Hematopoietic multipotent progenitor cell treated with erythropoietin and hydrocortisone succinate and interleukin-3 and kit ligand, for 6 days (in vitro differentiated cells): ENCODE results near the gene CCDC85B.

Experiments used
- DNase-seq: peaks from one replicate; pipeline ENCODE4 v3.0.0-alpha.2; 2015

The CCDC85B gene

GRCh38 chr11:65869643-65870306 is 20.7 kb upstream of the CCDC85B start:
- no peak for DNase-seq

DNA sequence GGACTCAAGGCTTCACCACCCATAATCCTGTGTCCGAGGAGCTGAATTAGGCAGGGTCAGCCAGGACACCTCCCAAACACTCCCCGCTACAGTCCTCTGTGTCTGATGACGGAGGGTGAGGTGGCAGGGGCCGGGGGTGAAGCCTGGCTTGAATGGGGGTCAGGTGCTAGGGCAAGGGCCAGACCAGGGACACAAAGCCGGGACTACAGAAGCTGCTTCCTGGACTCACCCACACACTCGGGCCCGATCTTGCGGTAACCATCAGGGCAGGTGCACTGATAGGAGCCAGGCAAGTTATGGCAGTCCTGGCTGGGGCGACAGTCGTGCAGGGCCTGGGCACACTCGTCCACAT is 20.2 kb upstream of the CCDC85B start:
- no peak for DNase-seq

DNA sequence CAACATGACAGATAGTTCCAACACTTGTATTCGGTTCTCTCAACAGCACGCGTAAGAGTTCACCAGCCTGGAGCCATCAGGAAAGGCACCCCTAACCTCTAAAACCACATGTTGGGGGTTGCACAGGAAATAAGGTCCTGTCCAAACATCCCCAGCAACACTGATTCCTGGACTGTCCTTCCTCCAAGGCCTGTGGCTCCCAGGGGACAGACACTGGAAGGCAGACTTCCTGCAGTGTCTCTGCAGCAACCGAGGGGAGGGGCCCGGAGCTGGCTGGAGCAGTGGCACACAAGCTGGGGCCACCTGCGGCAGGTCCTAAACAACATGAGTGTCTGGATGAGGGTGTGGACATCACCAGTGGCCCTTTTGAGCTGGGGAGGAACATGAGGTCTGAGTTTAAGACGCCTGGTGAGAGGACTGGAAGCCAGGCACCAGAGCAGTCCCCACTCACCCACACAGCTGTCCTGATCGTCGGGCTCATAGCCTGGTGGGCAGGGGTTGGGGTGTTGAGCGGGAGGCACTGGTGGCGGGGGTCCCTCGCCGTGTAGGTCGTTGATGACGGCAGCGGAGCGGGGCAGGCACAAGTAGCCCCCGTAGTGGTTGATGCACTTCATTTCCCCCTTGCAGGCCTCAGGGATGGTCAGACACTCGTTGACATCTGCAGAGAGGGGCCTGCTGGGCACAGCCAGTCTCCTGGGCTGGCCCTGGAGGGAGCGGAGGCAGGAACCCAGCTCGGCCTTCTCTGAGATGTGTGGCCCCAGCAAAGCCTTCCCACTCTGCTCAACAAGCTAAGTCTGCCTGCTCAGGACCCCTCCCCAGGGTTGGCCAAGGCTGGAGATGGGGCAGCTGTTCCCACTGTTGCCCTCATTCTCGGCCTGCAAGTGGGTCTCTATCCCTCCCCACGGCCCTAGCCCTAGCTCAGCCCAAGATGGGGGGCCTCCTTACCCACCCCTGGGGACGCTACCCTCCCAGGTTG is 19.5 kb upstream of the CCDC85B start:
- DNase-seq: no peak

- no peak for DNase-seq
Measured at GRCh38 chr11:65871811-65872548, 18.5 kb upstream of the CCDC85B start.

- DNase-seq: no peak
Measured at GRCh38 chr11:65872586-65873317, 17.7 kb upstream of the CCDC85B start, which contains the start of gene EFEMP2. TSS of gene EFEMP2 (minus strand) at chr11:65872800. CDS start at chr11:65872354, 446 bp downstream.

GRCh38 chr11:65873318-65874156 is 16.9 kb upstream of the CCDC85B start:
- DNase-seq: peak; percentile 96

DNA sequence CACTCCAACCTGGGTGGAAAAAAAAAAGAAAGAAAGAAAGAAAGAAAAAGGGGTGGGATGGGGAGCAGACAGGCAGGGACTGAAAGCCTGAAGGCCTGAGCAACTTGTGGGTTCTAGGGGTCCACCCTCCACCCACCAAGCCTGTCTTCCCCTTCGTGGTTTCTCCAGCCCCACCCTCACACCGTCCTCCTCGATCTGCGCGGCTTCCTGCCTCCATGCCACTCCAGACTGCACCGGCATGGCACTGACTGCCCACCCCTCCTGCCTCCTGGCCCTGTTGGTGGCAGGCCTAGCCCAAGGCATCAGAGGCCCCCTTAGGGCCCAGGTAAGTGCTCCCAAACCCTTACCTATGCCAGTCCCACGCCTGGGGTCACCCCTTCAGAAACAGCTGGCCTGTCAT is 10.9 kb upstream of the CCDC85B start, which contains the start of gene CTSW:
Gene CTSW (plus strand): TSS at position 221 of the 400 bp plus-strand sequence. CDS start 18 bp downstream, at position 239.
- DNase-seq: peak; percentile 83

DNA sequence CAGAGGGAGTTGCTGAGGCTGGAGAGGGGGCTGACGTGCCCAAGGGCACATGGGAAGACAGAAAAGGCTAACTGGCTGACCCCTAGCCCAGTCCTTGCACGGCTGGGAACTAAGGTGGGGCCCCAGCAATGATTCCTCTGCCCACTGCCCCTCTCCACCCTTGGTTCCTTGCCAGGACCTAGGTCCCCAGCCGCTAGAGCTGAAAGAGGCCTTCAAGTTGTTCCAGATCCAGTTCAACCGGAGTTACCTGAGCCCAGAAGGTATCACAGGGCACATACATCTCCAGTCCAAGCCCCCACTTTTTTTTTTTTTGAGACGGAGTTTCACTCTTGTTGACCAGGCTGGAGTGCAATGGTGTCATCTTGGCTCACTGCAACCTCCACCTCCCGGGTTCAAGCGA is 10.4 kb upstream of the CCDC85B start:
- no peak for DNase-seq

DNA sequence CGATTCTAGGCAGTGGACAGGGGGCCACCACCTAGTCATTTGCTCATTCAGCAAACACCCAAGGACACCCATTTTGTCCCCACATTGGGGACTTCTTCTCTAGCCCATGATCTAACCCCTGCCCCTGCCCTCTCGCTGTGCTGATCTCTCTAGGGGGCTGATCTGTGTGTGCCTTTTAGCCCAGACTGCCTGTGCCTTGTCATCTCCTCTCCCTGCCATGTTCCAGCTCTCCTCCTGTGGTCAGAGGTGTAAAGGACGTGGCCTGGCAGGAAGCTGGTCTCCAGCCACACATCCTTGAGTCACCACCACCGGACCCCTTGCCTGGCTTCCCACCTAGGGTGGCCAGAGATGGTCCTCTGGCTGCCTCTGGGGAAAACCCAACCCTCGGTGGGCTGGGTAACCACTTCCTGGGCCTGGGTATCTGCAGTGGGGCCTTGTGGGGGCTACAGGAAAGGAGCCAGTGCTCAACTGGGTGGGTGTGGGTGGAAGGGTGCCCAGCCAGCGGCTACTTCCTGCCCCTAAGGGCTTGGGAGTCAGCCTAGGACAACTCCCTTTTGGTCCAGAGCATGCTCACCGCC is 9.5 kb upstream of the CCDC85B start:
- DNase-seq: no peak

- no peak for DNase-seq
Measured at GRCh38 chr11:65882120-65883057, 8.1 kb upstream of the CCDC85B start.

- DNase-seq: no peak
Measured at GRCh38 chr11:65883058-65883761, 7.3 kb upstream of the CCDC85B start.

- no peak for DNase-seq
Measured at GRCh38 chr11:65883786-65884715, 6.4 kb upstream of the CCDC85B start.

DNA sequence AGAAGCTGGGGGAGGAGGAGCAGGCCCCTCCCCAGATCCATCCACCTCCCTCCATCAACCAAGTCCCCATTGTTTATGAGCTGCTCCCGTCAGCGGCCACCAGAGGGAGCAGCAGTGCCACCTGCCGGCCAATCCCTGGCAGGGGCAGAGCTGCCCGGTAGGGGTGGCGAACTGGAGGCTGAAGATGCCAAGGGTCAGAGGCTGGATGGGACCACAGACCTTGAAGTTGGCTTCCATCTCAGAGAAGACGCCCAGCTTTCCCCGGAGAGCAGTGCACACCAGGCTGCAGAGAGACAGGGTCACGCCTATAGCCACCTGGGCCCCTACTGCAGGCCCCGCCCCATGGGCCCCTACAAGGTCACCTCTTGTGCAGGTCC is 5.8 kb upstream of the CCDC85B start:
- peak; percentile 89 for DNase-seq

- no peak for DNase-seq
Measured at GRCh38 chr11:65885231-65885630, 5.2 kb upstream of the CCDC85B start.

- DNase-seq: no peak
Measured at GRCh38 chr11:65885808-65886536, 4.5 kb upstream of the CCDC85B start.

DNA sequence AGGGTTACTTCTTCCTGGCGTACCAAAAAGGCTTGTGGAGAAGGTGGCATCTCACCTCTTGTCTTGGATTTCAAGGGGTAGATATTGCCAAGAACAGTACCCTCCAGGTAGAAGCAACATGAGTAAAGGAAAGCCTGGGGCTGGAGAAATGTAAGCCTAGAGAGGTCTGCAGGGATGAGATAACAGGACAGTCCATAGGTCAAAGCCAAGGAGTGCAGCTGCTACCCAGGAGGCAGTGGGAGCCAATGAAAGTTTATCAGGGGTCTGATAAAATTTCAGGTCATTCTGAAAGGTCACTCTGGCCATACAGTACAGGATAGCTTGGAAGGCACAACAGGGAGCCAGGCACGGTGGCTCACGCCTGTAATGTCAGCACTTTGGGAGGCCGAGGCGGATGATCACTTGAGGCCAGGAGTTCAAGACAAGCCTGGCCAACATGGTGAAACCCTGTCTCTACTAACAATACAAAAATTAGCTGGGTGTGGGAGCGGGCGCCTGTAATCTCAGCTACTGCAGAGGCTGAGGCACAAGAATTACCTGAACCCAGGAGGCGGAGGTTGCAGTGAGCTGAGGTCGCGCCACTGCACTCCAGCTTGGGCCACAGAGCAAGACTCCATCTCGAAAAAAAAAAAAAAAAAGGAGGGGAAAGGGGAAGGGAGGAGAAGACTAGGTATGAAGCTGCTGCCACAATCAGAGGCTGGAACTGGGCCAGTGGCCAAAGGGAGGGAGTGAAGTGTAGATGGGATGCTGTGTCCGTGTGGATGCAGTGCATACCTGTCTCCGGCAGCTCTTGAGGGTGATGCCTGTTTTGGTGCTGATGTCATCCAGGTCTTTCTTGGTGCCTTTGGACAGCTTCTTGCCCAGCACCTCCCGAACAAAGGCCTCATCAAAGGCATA is 3.4 kb upstream of the CCDC85B start:
- DNase-seq: no peak
